Measurements from ENCODE around the gene G6PC1. TPM values are rescaled to one million over a fixed set of nuclear protein-coding genes. Genes with fewer than 3 reads are reported as not detected.
"Not testable (repeated sequence)": the region's sequence is repeated elsewhere in the genome, so short reads cannot be mapped to it uniquely, and the experiment has no call there.

The G6PC1 gene
- total RNA-seq, 1 experiment from 2014 or later: not detected

GRCh38 chr17:42920106-42920900, 19.7 kb downstream of the G6PC1 start:
- no TSS peak for BruUV-seq (replicated peaks)
- intact Hi-C loops (cut with micrococcal nuclease; ENCODE audit: unreplicated experiment): no loop called here
- H3K27me3 ChIP-seq (replicated peaks; ENCODE audit: control insufficient read depth, insufficient read depth, low read length): no peaks in the 10 kb centered on the region

DNA sequence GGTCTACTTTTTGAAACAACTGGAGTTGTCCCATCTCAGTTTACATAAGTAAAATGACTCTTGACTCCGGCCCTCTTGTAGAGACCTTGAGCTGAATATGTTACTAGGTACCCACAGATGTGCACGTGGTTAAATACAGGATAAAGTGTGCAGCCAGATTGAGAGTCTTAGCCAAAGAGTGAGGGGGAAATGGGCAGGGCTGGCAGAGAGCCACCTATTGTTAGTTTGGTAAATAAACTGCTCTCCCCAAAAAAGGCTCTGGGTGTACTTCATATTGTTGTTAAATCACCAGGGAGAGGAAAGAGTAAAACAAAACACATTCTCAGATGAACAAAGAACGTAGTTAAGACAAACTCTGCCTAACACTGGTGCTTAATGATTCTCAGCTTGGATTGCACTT, 20.3 kb downstream of the G6PC1 start:
- BruUV-seq (replicated peaks): no TSS peak
- no peak overlapping the region for H3K27ac Mint-ChIP-seq (ENCODE audit: unreplicated experiment)
- CTCF ChIA-PET: no interaction called here
- H3K27me3 ChIP-seq (replicated peaks; ENCODE audit: control insufficient read depth, insufficient read depth, low read length): no peaks in the 10 kb centered on the region
- peaks cover 5% of the 10 kb centered on the region for H3K36me3 Mint-ChIP-seq (ENCODE audit: insufficient read depth, unreplicated experiment)
- POLR2A ChIA-PET: no interaction called here
- H3K27me3 Mint-ChIP-seq (ENCODE audit: insufficient read depth, unreplicated experiment): no peaks in the 10 kb centered on the region
- no peaks in the 10 kb centered on the region for H3K9me3 ChIP-seq
- H3K4me1 ChIP-seq: peaks cover 8% of the 10 kb centered on the region
- DNase-seq: no peak
- H3K36me3 ChIP-seq (ENCODE audit: control insufficient read depth, insufficient read depth, low read length): no peaks in the 10 kb centered on the region
- H3K9me3 Mint-ChIP-seq (ENCODE audit: unreplicated experiment): no peaks in the 10 kb centered on the region
- TF ChIP-seq CTCF (IDR thresholded peaks at IDR 0.05; ENCODE audit: insufficient read depth in 1 of 2, low read depth in 1 of 2, low read length in 1 of 2, severe bottlenecking in 1 of 2, unreplicated experiment in 1 of 2): no peak
- no peaks in the 10 kb centered on the region for H3K4me1 Mint-ChIP-seq (ENCODE audit: low read depth, unreplicated experiment)
- intact Hi-C loops (cut with micrococcal nuclease; ENCODE audit: unreplicated experiment): no loop called here
- no peak overlapping the region for H3K4me3 ChIP-seq (ENCODE audit: low read depth, low read length)
- H3K4me3 Mint-ChIP-seq (ENCODE audit: unreplicated experiment): no peak overlapping the region

More at GRCh38 chr17:42920106-42920900, 19.7 kb downstream of the G6PC1 start:
- H3K27me3 Mint-ChIP-seq (ENCODE audit: insufficient read depth, unreplicated experiment): no peaks in the 10 kb centered on the region
- H3K9me3 Mint-ChIP-seq (ENCODE audit: unreplicated experiment): no peaks in the 10 kb centered on the region
- peak; percentile 13 to 53 for DNase-seq
- H3K4me3 Mint-ChIP-seq (ENCODE audit: unreplicated experiment): no peak overlapping the region
- H3K4me3 ChIP-seq (ENCODE audit: low read depth, low read length): no peak overlapping the region
- H3K36me3 Mint-ChIP-seq (ENCODE audit: insufficient read depth, unreplicated experiment): peaks cover 5% of the 10 kb centered on the region
- H3K9me3 ChIP-seq: no peaks in the 10 kb centered on the region
- no peaks in the 10 kb centered on the region for H3K36me3 ChIP-seq (ENCODE audit: control insufficient read depth, insufficient read depth, low read length)
- POLR2A ChIA-PET: interaction anchor here (0.5 kb wide), 1 partner anchor 198 kb away, joined by 3 read pairs; no protein-coding TSS in a partner anchor
- TF ChIP-seq CTCF (IDR thresholded peaks at IDR 0.05; ENCODE audit: insufficient read depth in 1 of 2, low read depth in 1 of 2, low read length in 1 of 2, severe bottlenecking in 1 of 2, unreplicated experiment in 1 of 2): no peak
- CTCF ChIA-PET: interaction anchor here (2.0 kb wide), 1 partner anchor 9 kb away, joined by 7 read pairs; no protein-coding TSS in a partner anchor
- no peaks in the 10 kb centered on the region for H3K4me1 Mint-ChIP-seq (ENCODE audit: low read depth, unreplicated experiment)
- H3K27ac Mint-ChIP-seq (ENCODE audit: unreplicated experiment): no peak overlapping the region
- peaks cover 8% of the 10 kb centered on the region for H3K4me1 ChIP-seq

GRCh38 chr17:42922294-42922693, 21.7 kb downstream of the G6PC1 start:
- no peaks in the 10 kb centered on the region for H3K9me3 Mint-ChIP-seq (ENCODE audit: unreplicated experiment)
- no peak overlapping the region for H3K27ac Mint-ChIP-seq (ENCODE audit: unreplicated experiment)
- intact Hi-C loops (cut with micrococcal nuclease; ENCODE audit: unreplicated experiment): no loop called here
- Histone ChIP-seq H3K36me3 (ENCODE audit: control insufficient read depth, insufficient read depth, low read length) (no peaks in the 10 kb centered on the region), H3K4me3 (ENCODE audit: low read depth, low read length) (no peak overlapping the region), H3K27me3 (replicated peaks; ENCODE audit: control insufficient read depth, insufficient read depth, low read length) (no peaks in the 10 kb centered on the region), H3K4me1 (peaks cover 8% of the 10 kb centered on the region), H3K9me3 (no peaks in the 10 kb centered on the region)
- BruUV-seq (replicated peaks): no TSS peak
- no peak overlapping the region for H3K4me3 Mint-ChIP-seq (ENCODE audit: unreplicated experiment)
- H3K36me3 Mint-ChIP-seq (ENCODE audit: insufficient read depth, unreplicated experiment): peaks cover 5% of the 10 kb centered on the region
- no peaks in the 10 kb centered on the region for H3K4me1 Mint-ChIP-seq (ENCODE audit: low read depth, unreplicated experiment)
- POLR2A ChIA-PET: no interaction called here
- CTCF ChIA-PET: no interaction called here
- TF ChIP-seq CTCF (IDR thresholded peaks at IDR 0.05; ENCODE audit: insufficient read depth in 1 of 2, low read depth in 1 of 2, low read length in 1 of 2, severe bottlenecking in 1 of 2, unreplicated experiment in 1 of 2): no peak
- DNase-seq: no peak
- H3K27me3 Mint-ChIP-seq (ENCODE audit: insufficient read depth, unreplicated experiment): no peaks in the 10 kb centered on the region

DNA sequence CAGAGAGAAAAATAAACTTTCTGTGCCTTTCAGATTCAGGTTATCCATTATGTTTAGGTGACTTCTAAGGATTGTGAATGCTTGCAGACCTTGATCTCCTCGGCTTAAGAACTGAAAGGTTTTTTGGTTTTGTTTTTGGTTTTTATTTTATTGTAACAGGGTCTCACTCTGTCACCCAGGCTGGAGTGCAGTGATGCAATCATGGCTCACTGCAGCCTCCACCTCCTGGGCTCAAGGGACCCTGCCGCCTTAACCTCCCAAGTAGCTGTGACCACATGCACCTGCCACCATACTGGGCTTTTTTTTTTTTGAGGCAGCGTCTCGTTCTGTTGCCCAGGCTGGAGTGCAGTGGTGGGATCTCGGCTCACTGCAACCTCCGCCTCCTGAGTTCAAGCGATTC, 22.9 kb downstream of the G6PC1 start:
- H3K27ac Mint-ChIP-seq (ENCODE audit: unreplicated experiment); BruUV-seq (replicated peaks); DNase-seq; H3K36me3 Mint-ChIP-seq (ENCODE audit: insufficient read depth, unreplicated experiment); intact Hi-C loops (cut with micrococcal nuclease; ENCODE audit: unreplicated experiment); H3K4me3 ChIP-seq (ENCODE audit: low read depth, low read length); H3K4me3 Mint-ChIP-seq (ENCODE audit: unreplicated experiment); H3K9me3 Mint-ChIP-seq (ENCODE audit: unreplicated experiment); H3K4me1 Mint-ChIP-seq (ENCODE audit: low read depth, unreplicated experiment); H3K27me3 ChIP-seq (replicated peaks; ENCODE audit: control insufficient read depth, insufficient read depth, low read length); H3K4me1 ChIP-seq; H3K36me3 ChIP-seq (ENCODE audit: control insufficient read depth, insufficient read depth, low read length); H3K27me3 Mint-ChIP-seq (ENCODE audit: insufficient read depth, unreplicated experiment); POLR2A ChIA-PET; H3K9me3 ChIP-seq: not testable (repeated sequence)
- CTCF ChIA-PET: interaction anchor here (0.7 kb wide), 1 partner anchor 107 kb away, joined by 4 read pairs; no protein-coding TSS in a partner anchor
